Skin of body (tissue), 2 donors: ENCODE data around the gene ASB18. TPM values are rescaled to one million over a fixed set of nuclear protein-coding genes. Genes with fewer than 3 reads are reported as not detected.
"Not testable (repeated sequence)": the region's sequence is repeated elsewhere in the genome, so short reads cannot be mapped to it uniquely, and the experiment has no call there.

ENCODE experiments used
- DNase-seq: peaks from one replicate; lab custom pipeline; 2025; lab: John Stamatoyannopoulos, UW
- total RNA-seq: library from RNA; depleted of rRNA; stranded (reverse); fragments of >200 nt; gene quantifications from one replicate; pipeline ENCODE4 v1.2.3, GENCODE V29; 2014

Gene ASB18
- total RNA-seq, 1 donor from 2014 or later = 0.79 TPM

- DNase-seq = no peak
These were observed 22.8 kb upstream of the ASB18 start for GRCh38 chr2:236286873-236287545.

GRCh38 chr2:236284208-236284607, 20.0 kb upstream of the ASB18 start:
- DNase-seq = no peak

GRCh38 chr2:236282406-236282805, 18.2 kb upstream of the ASB18 start:
- DNase-seq = no peak

GRCh38 chr2:236281423-236281822, 17.2 kb upstream of the ASB18 start:
- DNase-seq = no peak

GRCh38 chr2:236273126-236273525, 8.9 kb upstream of the ASB18 start:
- DNase-seq = no peak

- no peak for DNase-seq
These were observed 7.6 kb upstream of the ASB18 start for GRCh38 chr2:236271851-236272250.

GRCh38 chr2:236269876-236270275, 5.7 kb upstream of the ASB18 start:
- DNase-seq = not testable (repeated sequence)

GRCh38 chr2:236265675-236266074, 1.5 kb upstream of the ASB18 start:
- no peak for DNase-seq

GRCh38 chr2:236262238-236262637, 2.0 kb downstream of the ASB18 start:
- DNase-seq = no peak

- DNase-seq = no peak
These were observed 2.8 kb downstream of the ASB18 start for GRCh38 chr2:236261452-236261851.

GRCh38 chr2:236259371-236259770, 4.8 kb downstream of the ASB18 start:
- no peak for DNase-seq

- no peak for DNase-seq
These were observed 6.6 kb downstream of the ASB18 start for GRCh38 chr2:236257575-236257974.

GRCh38 chr2:236257136-236257535, 7.1 kb downstream of the ASB18 start:
- no peak for DNase-seq

GRCh38 chr2:236256366-236256985, 7.7 kb downstream of the ASB18 start:
- DNase-seq = no peak

- no peak for DNase-seq
These were observed 9.5 kb downstream of the ASB18 start for GRCh38 chr2:236254674-236255073.

- no peak for DNase-seq
These were observed 10.2 kb downstream of the ASB18 start for GRCh38 chr2:236254001-236254400.

- DNase-seq = no peak
These were observed 11.6 kb downstream of the ASB18 start for GRCh38 chr2:236252602-236253001.

GRCh38 chr2:236250909-236251579, 13.2 kb downstream of the ASB18 start:
- no peak for DNase-seq

- no peak for DNase-seq
These were observed 13.9 kb downstream of the ASB18 start for GRCh38 chr2:236250286-236250685.

- no peak for DNase-seq
These were observed 15.1 kb downstream of the ASB18 start for GRCh38 chr2:236249066-236249465.

GRCh38 chr2:236246711-236247246, 17.4 kb downstream of the ASB18 start:
- no peak for DNase-seq

- no peak for DNase-seq
These were observed 19.9 kb downstream of the ASB18 start for GRCh38 chr2:236244256-236244655.
